HUES6 (cell line): ENCODE data around the gene PPP1R16B.

ENCODE experiments used
- H3K27ac ChIP-seq: 2 replicates; pipeline ENCODE4 v1.7.0; 2013; ENCODE audit warnings: low read depth, mild to moderate bottlenecking, low read length, inconsistent platforms
- H3K27me3 ChIP-seq: 2 replicates; pipeline ENCODE4 v1.6.1; 2013; ENCODE audit warnings: low read length; ENCODE audit not compliant: control insufficient read depth, insufficient read depth
- H3K36me3 ChIP-seq: 2 replicates; pipeline ENCODE4 v1.6.1; 2013; ENCODE audit warnings: low read length; ENCODE audit not compliant: control insufficient read depth, insufficient read depth
- H3K4me1 ChIP-seq: 2 replicates; pipeline ENCODE4 v1.6.1; 2013; ENCODE audit warnings: low read length; ENCODE audit not compliant: control insufficient read depth, insufficient read depth
- H3K4me3 ChIP-seq: 2 replicates; pipeline ENCODE4 v1.5.1; 2013; ENCODE audit warnings: low read depth, low read length
- H3K9ac ChIP-seq: one replicate; pipeline ENCODE4 v1.6.1; 2013; ENCODE audit warnings: mild to moderate bottlenecking, low read length
- H3K9me3 ChIP-seq: 2 replicates; pipeline ENCODE4 v1.6.1; 2013; ENCODE audit warnings: low read depth, low read length; ENCODE audit not compliant: control insufficient read depth, insufficient read depth

Gene PPP1R16B

DNA sequence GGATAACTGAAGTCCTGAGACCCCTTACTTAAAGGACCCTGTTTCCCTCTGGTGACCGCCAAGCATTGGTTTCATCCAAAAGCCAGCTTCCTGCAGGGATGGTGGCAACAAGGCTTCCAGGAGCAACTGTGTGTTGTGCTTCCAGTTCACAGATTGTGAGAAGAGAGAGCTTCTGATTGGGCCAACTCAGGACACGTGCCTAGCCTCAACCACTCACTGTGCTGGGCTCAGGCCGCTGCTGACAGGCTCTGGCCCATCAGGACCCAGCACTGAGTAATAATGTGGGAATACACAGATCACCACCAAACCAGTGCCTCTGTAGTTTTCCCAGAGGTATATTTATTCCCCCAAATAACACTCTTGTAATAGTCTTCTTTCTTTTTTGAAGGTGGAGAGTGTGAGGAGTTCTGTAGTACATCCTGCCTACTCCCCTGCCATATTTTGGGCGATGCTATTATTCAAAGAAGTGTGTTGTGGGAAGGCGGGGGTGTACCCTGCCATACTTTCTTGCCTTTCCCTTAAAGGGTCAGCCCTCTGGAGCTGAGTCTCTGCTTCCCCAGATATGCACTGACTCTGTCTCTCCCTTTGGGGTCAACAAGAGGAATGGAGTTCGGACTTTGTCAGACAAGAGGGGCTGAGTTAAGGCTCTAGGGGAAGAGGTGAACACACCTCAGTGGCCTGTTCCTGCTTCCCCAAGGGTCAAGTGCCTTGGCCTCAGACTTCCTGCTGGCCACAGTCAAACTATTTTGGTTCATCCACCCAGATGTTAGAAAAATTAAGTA lies 23.2 kb downstream of the PPP1R16B start:
- Histone ChIP-seq H3K27me3 (no peaks in the 10 kb centered on the region), H3K4me1 (peaks cover 18% of the 10 kb centered on the region), H3K36me3 (peaks cover 3% of the 10 kb centered on the region; the same call in 1 of the 2 replicates), H3K9ac (no peak overlapping the region), H3K27ac (no peak overlapping the region), H3K4me3 (no peak overlapping the region), H3K9me3 (no peaks in the 10 kb centered on the region)

DNA sequence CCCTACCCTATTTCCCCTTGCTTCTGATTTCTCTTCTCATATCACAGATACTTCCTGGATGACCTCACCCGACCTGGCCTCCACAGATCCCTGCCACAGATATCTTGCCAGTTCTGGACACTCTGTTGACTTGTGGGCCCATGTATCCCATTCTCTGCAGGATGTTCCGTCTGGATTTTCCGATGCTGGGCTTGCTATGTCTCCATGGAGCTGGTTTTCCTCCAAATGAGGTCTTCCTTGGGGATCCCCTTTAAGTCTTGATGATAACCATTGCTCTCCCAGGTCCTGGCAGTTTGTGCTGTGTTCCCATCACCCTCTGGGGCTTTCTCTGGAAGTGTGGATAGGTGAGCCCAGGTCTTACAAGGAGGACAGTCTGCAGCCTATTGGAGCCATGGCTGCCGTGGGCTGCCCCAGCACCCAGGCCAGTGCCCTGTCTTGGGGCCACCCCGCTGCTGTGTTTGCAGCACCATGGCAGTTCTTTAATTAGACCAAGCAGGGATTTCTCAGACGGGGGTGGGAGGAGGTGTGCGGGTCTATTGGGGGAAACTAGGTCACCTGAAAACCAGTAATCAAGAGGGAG lies 23.9 kb downstream of the PPP1R16B start:
- no peak overlapping the region for H3K4me3 ChIP-seq
- no peak overlapping the region for H3K27ac ChIP-seq
- H3K9ac ChIP-seq: no peak overlapping the region
- no peaks in the 10 kb centered on the region for H3K9me3 ChIP-seq
- no peaks in the 10 kb centered on the region for H3K27me3 ChIP-seq
- peaks cover 3% of the 10 kb centered on the region; the same call in 1 of the 2 replicates for H3K36me3 ChIP-seq
- H3K4me1 ChIP-seq: peaks cover 18% of the 10 kb centered on the region

DNA sequence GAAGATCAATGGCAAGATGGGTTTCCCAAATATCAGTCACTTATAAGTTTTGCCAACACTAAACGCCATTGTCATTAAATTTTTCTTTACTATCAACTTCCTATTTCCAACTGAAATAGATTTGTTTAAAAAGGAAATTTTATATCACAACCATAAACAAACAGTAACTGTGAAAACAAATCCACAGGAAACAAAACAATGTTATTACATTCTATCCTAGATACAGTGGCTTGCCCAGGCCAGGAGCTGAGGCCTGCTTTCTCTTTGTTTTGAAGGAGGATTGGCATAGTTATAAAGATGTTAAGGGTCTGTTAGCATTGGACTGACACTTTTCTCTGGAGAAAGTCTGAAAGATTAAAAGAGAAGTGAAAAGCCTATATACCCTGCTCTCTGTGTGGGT lies 24.9 kb downstream of the PPP1R16B start:
- no peak overlapping the region for H3K4me3 ChIP-seq
- no peaks in the 10 kb centered on the region for H3K27me3 ChIP-seq
- H3K9me3 ChIP-seq: no peaks in the 10 kb centered on the region
- H3K9ac ChIP-seq: no peak overlapping the region
- no peak overlapping the region for H3K27ac ChIP-seq
- H3K4me1 ChIP-seq: peaks cover 13% of the 10 kb centered on the region
- H3K36me3 ChIP-seq: peaks cover 3% of the 10 kb centered on the region; the same call in 1 of the 2 replicates

DNA sequence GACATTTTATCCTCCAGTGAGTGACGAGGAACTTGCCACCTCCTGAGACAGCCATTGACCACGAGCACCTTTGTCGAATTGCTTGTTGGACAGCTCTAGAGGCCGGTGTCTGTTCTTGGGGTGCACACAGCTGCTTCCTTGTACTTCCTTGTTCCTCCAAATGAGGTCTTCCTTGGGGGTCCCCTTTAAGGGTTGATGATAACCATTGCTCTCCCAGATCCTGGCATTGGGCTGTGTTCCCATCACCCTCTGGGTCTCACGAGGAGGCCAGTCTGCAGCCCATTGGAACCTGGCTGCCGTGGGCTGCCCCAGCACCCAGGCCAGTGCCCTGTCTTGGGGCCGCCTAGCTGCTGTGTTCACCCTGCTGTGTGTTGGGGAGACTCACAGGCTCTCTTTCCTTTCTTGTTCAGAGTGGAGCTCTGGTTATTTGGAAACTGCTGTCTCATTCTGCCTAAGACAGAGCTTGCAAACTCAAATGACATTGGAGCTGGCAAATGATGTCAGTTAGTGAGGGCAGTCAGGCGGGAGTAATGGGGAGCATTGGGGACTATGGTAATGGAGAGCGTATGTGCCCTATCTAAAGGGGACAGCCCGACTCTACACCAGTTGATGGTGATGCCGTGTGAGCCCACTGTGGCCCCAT lies 25.7 kb downstream of the PPP1R16B start:
- Histone ChIP-seq H3K27me3 (no peaks in the 10 kb centered on the region), H3K4me3 (no peak overlapping the region)

DNA sequence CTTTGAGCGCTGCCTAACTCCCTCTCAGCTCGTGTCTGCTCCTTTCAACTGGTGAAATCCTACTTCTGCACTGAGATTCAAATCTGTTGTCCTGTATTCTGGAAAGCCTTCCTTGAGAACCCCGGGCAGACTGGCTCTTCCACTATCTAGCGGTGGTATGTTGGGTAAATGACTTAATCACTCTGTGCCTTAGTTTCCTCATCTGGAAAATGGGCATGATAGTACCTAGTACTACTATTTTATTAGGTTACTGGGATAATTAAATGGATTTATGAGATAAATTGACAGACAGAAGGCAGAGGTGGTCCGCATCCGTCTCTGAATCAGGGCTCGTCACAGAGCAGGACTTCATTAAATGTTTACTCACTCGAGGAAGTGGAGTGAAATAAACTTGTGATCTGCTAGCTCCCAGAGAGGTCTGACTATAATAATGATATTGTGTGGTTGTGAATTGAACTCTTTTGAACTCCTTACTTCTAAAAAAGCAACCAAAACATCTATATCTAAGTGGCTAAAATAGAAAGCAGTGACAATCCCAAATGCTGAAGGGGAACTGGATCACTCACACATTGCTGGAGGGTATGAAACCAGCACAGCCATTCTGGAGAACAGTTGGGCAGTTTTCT lies 26.6 kb downstream of the PPP1R16B start:
- Histone ChIP-seq H3K4me3 (no peak overlapping the region), H3K4me1 (no peaks in the 10 kb centered on the region), H3K9ac (no peak overlapping the region), H3K27me3 (no peaks in the 10 kb centered on the region), H3K9me3 (no peaks in the 10 kb centered on the region), H3K36me3 (peaks cover 5% of the 10 kb centered on the region; the same call in 1 of the 2 replicates), H3K27ac (no peak overlapping the region)

More for the DNA sequence above, 25.7 kb downstream of the PPP1R16B start:
- H3K36me3 ChIP-seq: peaks cover 5% of the 10 kb centered on the region; the same call in 1 of the 2 replicates
- H3K27ac ChIP-seq: no peak overlapping the region
- no peak overlapping the region for H3K9ac ChIP-seq
- H3K4me1 ChIP-seq: peaks cover 5% of the 10 kb centered on the region
- no peaks in the 10 kb centered on the region for H3K9me3 ChIP-seq

DNA sequence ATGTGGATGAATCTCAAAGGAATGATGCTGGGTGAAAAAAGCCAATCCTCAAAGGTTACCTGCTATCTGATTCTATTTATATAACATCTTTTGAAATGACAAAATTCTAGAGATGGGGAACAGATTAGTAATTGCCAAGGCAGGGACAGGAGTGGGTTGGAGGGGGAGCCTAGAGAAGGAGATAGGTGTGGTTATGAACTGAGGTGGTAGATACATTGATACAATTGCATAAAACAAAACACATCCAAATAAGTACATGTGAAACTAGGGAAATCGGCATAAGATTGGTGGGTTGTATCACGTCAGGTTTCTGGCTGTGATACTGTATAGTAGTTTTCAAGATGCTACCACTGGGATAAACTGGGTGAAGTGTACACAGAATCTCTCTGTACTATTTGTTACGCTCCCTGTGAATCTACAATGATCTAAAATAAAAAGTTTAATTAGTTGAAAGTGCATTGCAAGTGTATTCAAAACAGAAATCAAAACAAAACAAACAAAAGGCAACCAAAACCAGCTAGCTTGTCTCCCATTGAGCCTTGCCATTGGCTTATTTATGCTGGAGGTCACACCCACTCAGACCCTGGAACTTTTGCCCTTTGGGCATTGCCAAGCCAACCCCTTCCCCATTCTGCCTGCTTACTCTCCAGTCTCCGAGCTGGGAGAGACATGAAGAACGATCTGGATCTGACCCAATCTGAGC lies 27.8 kb downstream of the PPP1R16B start:
- no peaks in the 10 kb centered on the region for H3K4me1 ChIP-seq
- no peak overlapping the region for H3K9ac ChIP-seq
- H3K27ac ChIP-seq: no peak overlapping the region
- H3K4me3 ChIP-seq: no peak overlapping the region
- H3K27me3 ChIP-seq: no peaks in the 10 kb centered on the region
- H3K9me3 ChIP-seq: no peaks in the 10 kb centered on the region
- H3K36me3 ChIP-seq: peaks cover 2% of the 10 kb centered on the region; the same call in 1 of the 2 replicates

DNA sequence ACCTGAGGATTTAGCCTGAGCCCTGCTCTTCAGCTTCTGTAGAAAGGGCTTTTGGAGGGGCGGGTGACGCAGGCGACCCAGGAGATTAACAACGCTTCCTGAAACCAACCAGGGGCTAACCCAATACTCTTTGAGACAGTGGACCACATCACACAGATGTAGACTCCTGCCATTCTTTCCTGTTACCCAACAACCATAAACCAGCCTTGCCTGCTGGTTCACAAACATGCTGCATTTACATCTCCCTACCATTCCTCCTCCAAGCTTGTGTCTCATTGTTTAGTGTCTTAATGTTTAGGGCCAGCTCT lies 28.3 kb downstream of the PPP1R16B start:
- Histone ChIP-seq H3K27me3 (no peaks in the 10 kb centered on the region), H3K36me3 (peaks cover 2% of the 10 kb centered on the region; the same call in 1 of the 2 replicates), H3K4me1 (no peaks in the 10 kb centered on the region), H3K4me3 (no peak overlapping the region), H3K27ac (no peak overlapping the region), H3K9me3 (no peaks in the 10 kb centered on the region), H3K9ac (no peak overlapping the region)

DNA sequence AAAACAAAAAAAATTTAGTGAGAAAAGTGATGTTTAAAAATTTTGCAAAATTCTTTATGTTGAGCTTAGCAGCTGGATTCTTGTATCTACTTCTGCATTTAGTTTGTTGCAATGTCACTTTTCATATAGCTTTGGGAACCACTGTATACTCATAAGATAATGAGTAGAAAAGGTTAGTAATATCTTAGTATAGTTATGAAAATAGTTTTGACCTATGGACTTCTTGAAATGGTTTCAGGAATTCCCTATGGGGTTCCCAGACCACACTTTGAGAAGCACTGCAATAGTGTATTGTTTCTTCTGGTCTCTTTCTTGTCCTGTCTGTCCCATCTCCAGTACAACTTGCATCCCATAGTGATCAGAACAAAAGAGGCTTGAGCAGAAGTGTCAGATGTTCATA lies 29.4 kb downstream of the PPP1R16B start:
- H3K27ac ChIP-seq: no peak overlapping the region
- no peaks in the 10 kb centered on the region for H3K9me3 ChIP-seq
- H3K9ac ChIP-seq: no peak overlapping the region
- H3K4me3 ChIP-seq: no peak overlapping the region
- peaks cover 2% of the 10 kb centered on the region; the same call in 1 of the 2 replicates for H3K36me3 ChIP-seq
- no peaks in the 10 kb centered on the region for H3K27me3 ChIP-seq
- H3K4me1 ChIP-seq: no peaks in the 10 kb centered on the region

DNA sequence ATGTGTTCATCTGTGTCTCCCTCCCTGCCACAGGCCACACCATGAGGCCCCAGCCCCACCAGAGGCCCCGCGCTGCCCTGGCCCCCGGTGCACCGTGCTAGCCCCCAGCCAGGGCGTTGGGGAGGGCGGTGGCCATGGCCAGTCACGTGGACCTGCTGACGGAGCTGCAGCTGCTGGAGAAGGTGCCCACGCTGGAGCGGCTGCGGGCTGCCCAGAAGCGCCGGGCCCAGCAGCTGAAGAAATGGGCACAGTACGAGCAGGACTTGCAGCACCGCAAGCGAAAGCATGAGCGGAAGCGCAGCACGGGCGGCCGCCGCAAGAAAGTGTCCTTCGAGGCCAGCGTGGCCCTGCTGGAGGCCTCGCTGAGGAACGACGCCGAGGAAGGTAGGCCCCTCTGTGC lies 30.3 kb downstream of the PPP1R16B start:
- Histone ChIP-seq H3K36me3 (peaks cover 2% of the 10 kb centered on the region; the same call in 1 of the 2 replicates), H3K4me3 (no peak overlapping the region), H3K9me3 (no peaks in the 10 kb centered on the region), H3K9ac (no peak overlapping the region), H3K27me3 (no peaks in the 10 kb centered on the region), H3K27ac (no peak overlapping the region), H3K4me1 (peaks cover 5% of the 10 kb centered on the region; the same call in 1 of the 2 replicates)

DNA sequence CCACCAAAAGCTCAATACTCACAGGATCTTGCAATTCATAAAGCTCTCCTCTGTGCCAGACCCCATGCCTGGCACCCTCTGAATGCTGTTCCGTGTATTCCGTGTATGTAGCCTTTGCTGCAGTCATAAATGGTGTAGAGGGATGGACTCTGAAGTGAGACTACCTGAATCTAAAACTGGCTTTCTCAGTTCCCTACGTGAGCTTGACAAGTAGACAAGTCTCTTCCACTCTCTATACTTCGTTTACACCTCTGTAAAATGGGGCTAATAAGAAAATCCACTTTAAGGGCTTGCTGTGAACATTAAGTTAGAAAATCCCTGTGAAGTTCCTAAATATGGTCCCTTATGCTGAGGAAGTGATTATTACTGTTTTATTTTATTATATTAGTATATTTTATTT lies 31.5 kb downstream of the PPP1R16B start:
- Histone ChIP-seq H3K36me3 (peaks cover 2% of the 10 kb centered on the region; the same call in 1 of the 2 replicates), H3K4me3 (no peak overlapping the region), H3K9me3 (no peaks in the 10 kb centered on the region), H3K9ac (no peak overlapping the region), H3K27ac (no peak overlapping the region), H3K27me3 (no peaks in the 10 kb centered on the region), H3K4me1 (peaks cover 7% of the 10 kb centered on the region)
